A549 (cell line): ENCODE data around the gene TRPV6. TPM values are rescaled to one million over a fixed set of nuclear protein-coding genes. Genes with fewer than 3 reads are reported as not detected.

Experiments
- ATAC-seq, 2 experiments: fragments of 200-7000 bp in 1 of 2; fragments of >200 bp in 1 of 2; cut with Nextera tagmentation in 1 of 2; cut with Tn5 transposase in 1 of 2; 3 replicates each; pipeline versions ENCODE4 v1.8.0 to v1.9.1; 2018 to 2020; ENCODE audit warnings: mild to moderate bottlenecking in 1 of 2, moderate library complexity in 1 of 2
- CTCF ChIA-PET: fragments of 300-600 bp; sonication (Branson Sonifier 250); formaldehyde crosslinking; extraction: SDS; loops from one replicate; lab custom pipeline; 2021; ENCODE audit warnings: antibody characterized with exemption, inconsistent platforms; lab: Yijun Ruan, JAX
- POLR2A ChIA-PET: fragments of 350-600 bp; formaldehyde crosslinking; extraction: SDS; loops from one replicate; lab custom pipeline; 2021; ENCODE audit warnings: antibody characterized with exemption, inconsistent platforms; lab: Yijun Ruan, JAX
- DNase-seq, 2 experiments: peaks; one replicate each; pipeline versions ENCODE4 v3.0.0 to v3.0.0-alpha.2; 2011 to 2016; ENCODE audit warnings: low read depth in 1 of 2, low spot score in 1 of 2
- FAIRE-seq: peaks from 2 replicates; lab custom pipeline; 2011; peaks lifted over from hg19 to GRCh38; lab: Jason Lieb, UNC
- H3K27ac ChIP-seq, 2 experiments: fragments of >200 bp; sonication (Bioruptor Twin); formaldehyde crosslinking; 3 replicates each; pipeline ENCODE4 v1.5.1; 2016 to 2017
- H3K4me1 ChIP-seq: fragments of >200 bp; sonication (Bioruptor Twin); formaldehyde crosslinking; 3 replicates; pipeline ENCODE4 v1.6.1; 2016
- H3K4me2 ChIP-seq: fragments of >200 bp; sonication (Bioruptor Twin); formaldehyde crosslinking; 3 replicates; pipeline ENCODE4 v1.6.1; 2016
- H3K4me3 ChIP-seq: fragments of >200 bp; sonication (Bioruptor Twin); formaldehyde crosslinking; 3 replicates; pipeline ENCODE4 v1.5.1; 2016
- H3K9me3 ChIP-seq: fragments of >200 bp; sonication (Bioruptor Twin); formaldehyde crosslinking; 3 replicates; pipeline ENCODE4 v1.6.1; 2016
- ATOH8 ChIP-seq: fragments of 250-450 bp; sonication (Bioruptor Pico); IDR thresholded peaks from 2 replicates; pipeline ENCODE4 v1.5.0; 2020; ENCODE audit warnings: low read depth, mild to moderate bottlenecking, moderate library complexity
- CBX2 ChIP-seq: fragments of 200-600 bp; sonication (generic); IDR thresholded peaks from 2 replicates; pipeline ENCODE4 v1.6.1; 2016; ENCODE audit warnings: low read depth, mild to moderate bottlenecking, borderline replicate concordance
- CEBPB ChIP-seq, 2 experiments: fragments of >200 bp in 1 of 2; sonication (Bioruptor Twin) in 1 of 2; formaldehyde crosslinking in 1 of 2; IDR thresholded peaks; 2 replicates each; pipeline ENCODE4 v1.6.1; 2012 to 2016
- CHD4 ChIP-seq: fragments of 200-600 bp; sonication (generic); IDR thresholded peaks from 2 replicates; pipeline ENCODE4 v1.6.1; 2016; ENCODE audit warnings: antibody characterized with exemption, mild to moderate bottlenecking, borderline replicate concordance
- CTCF ChIP-seq: fragments of >200 bp; sonication (Bioruptor Twin); formaldehyde crosslinking; IDR thresholded peaks from 3 replicates; pipeline ENCODE4 v1.5.1; 2016
- EHF ChIP-seq: fragments of 250-450 bp; sonication (Bioruptor Pico); IDR thresholded peaks from 2 replicates; pipeline ENCODE4 v1.5.0; 2020; ENCODE audit warnings: mild to moderate bottlenecking
- EHMT2 ChIP-seq: fragments of 200-600 bp; sonication (generic); IDR thresholded peaks from 2 replicates; pipeline ENCODE4 v1.6.1; 2016; ENCODE audit warnings: antibody characterized with exemption, low read depth, mild to moderate bottlenecking, moderate library complexity
- ESRRA ChIP-seq: fragments of 150-350 bp; IDR thresholded peaks from 2 replicates; pipeline ENCODE4 v1.6.1; 2014; ENCODE audit warnings: mild to moderate bottlenecking, low read length, borderline replicate concordance
- FOSB ChIP-seq: fragments of 250-450 bp; sonication (Bioruptor Pico); IDR thresholded peaks from 2 replicates; pipeline ENCODE4 v1.5.0; 2020; ENCODE audit warnings: mild to moderate bottlenecking, moderate library complexity
- FOSL2 ChIP-seq, 2 experiments: fragments of 450-650 bp in 1 of 2; fragments of >200 bp in 1 of 2; sonication (Bioruptor Twin) in 1 of 2; formaldehyde crosslinking; IDR thresholded peaks; 2 replicates each; pipeline versions ENCODE4 v1.5.0 to v1.6.1; 2016 to 2020; ENCODE audit warnings: mild to moderate bottlenecking in 1 of 2, moderate library complexity in 1 of 2
- FOXS1 ChIP-seq: fragments of 250-450 bp; sonication (Bioruptor Pico); IDR thresholded peaks from 2 replicates; pipeline ENCODE4 v1.5.0; 2020; ENCODE audit warnings: mild to moderate bottlenecking, moderate library complexity
- GATA3 ChIP-seq: IDR thresholded peaks from 2 replicates; pipeline ENCODE4 v1.6.1; 2012; ENCODE audit warnings: borderline replicate concordance
- HMGXB4 ChIP-seq: fragments of 250-450 bp; sonication (Bioruptor Pico); IDR thresholded peaks from 2 replicates; pipeline ENCODE4 v1.5.0; 2021; ENCODE audit warnings: mild to moderate bottlenecking, moderate library complexity, borderline replicate concordance
- HOXB13 ChIP-seq: fragments of 250-450 bp; sonication (Bioruptor Pico); IDR thresholded peaks from 2 replicates; pipeline ENCODE4 v1.5.0; 2020; ENCODE audit warnings: low read depth, mild to moderate bottlenecking, moderate library complexity
- MAX ChIP-seq: IDR thresholded peaks from 2 replicates; pipeline ENCODE4 v1.6.1; 2012
- MYC ChIP-seq: IDR thresholded peaks from 2 replicates; pipeline ENCODE4 v1.6.1; 2012; ENCODE audit warnings: mild to moderate bottlenecking, inconsistent platforms, low read length, improper control_type of control experiment, borderline replicate concordance
- NR3C1 ChIP-seq: fragments of >200 bp; sonication (Bioruptor Twin); formaldehyde crosslinking; IDR thresholded peaks from 3 replicates; pipeline ENCODE4 v1.6.1; 2017
- POLR2A ChIP-seq: IDR thresholded peaks from 2 replicates; pipeline ENCODE4 v1.6.1; 2012; ENCODE audit warnings: mild to moderate bottlenecking, low read length
- RARB ChIP-seq: fragments of 250-450 bp; sonication (Bioruptor Pico); IDR thresholded peaks from 2 replicates; pipeline ENCODE4 v1.8.0; 2021; ENCODE audit warnings: mild to moderate bottlenecking, moderate library complexity
- SMC3 ChIP-seq: fragments of >200 bp; sonication (Bioruptor Twin); formaldehyde crosslinking; IDR thresholded peaks from 3 replicates; pipeline ENCODE4 v1.6.1; 2018; ENCODE audit warnings: inconsistent platforms
- SREBF2 ChIP-seq: fragments of 450-650 bp; IDR thresholded peaks from 2 replicates; pipeline ENCODE4 v1.6.1; 2014; ENCODE audit warnings: mild to moderate bottlenecking, moderate library complexity
- TFCP2L1 ChIP-seq: fragments of 250-450 bp; sonication (Bioruptor Pico); IDR thresholded peaks from 2 replicates; pipeline ENCODE4 v1.5.0; 2021; ENCODE audit warnings: mild to moderate bottlenecking
- TP53 ChIP-seq: fragments of 250-450 bp; sonication (Bioruptor Pico); IDR thresholded peaks from 2 replicates; pipeline ENCODE4 v1.5.0; 2021; ENCODE audit warnings: mild to moderate bottlenecking, moderate library complexity
- ZFP36 ChIP-seq: fragments of 450-650 bp; IDR thresholded peaks from 2 replicates; pipeline ENCODE4 v1.6.1; 2014; ENCODE audit warnings: borderline replicate concordance; ENCODE audit not compliant: partially characterized antibody
- WGBS: methylation state at CpG from one replicate; pipeline ENCODE4 v1.1.6; 2017; ENCODE audit errors: missing lambda C conversion rate; 5-methylcytosine and 5-hydroxymethylcytosine counted together
- polyA plus RNA-seq, 4 experiments: library from polyadenylated mRNA; depleted of rRNA in 3 of 4; stranded (reverse); fragments of >200 nt; fragmentation: RNase III in 1 of 4; extraction: RNeasy Plus Mini Kit Qiagen cat#74134 plus additional on column Dnase treatment in 1 of 4; gene quantifications; 2 replicates in 3 of 4; 3 replicates in 1 of 4; pipeline ENCODE4 v1.2.3, GENCODE V29; 2011 to 2017

TRPV6 gene
- polyA plus RNA-seq, 2 of the 4 experiments (the other 2 are of a cell fraction) = not detected

- ChIA-PET POLR2A (no interaction called here), CTCF (interaction anchor here (0.7 to 1.1 kb wide), 3 partner anchors 20 to 41 kb away, joined by 3 to 4 read pairs (median 4); no protein-coding TSS in a partner anchor)
- Histone ChIP-seq H3K9me3 (no peaks in the 10 kb centered on the region), H3K4me2 (no peak overlapping the region), H3K4me3 (no peak overlapping the region), H3K4me1 (no peaks in the 10 kb centered on the region), H3K27ac (no peak overlapping the region)
- ATAC-seq = no peak; a peak in 1 of 6 replicates
- TF ChIP-seq SMC3 = no peak
- no peak for TF ChIP-seq FOSB (CRISPR knock-in tag)
- TF ChIP-seq MAX = no peak
- no peak for TF ChIP-seq CEBPB (IDR thresholded peaks at IDR 0.05)
- no peak for TF ChIP-seq FOSL2 (IDR thresholded peaks at IDR 0.05)
- TF ChIP-seq FOSL2 (CRISPR knock-in tag; IDR thresholded peaks at IDR 0.05) = no peak
- no peak for TF ChIP-seq TFCP2L1
- no peak for TF ChIP-seq CTCF
- no peak for TF ChIP-seq CHD4
- no peak for TF ChIP-seq GATA3
- no peak for TF ChIP-seq FOXS1 (CRISPR knock-in tag)
- TF ChIP-seq TP53 (CRISPR knock-in tag) = no peak
- TF ChIP-seq MYC = no peak
- TF ChIP-seq HOXB13 (CRISPR knock-in tag) = no peak
- TF ChIP-seq, all 56 proteins: peak for 0
- DNase-seq = no peak
- WGBS = 14% methylated on average over 6 of the region's 6 CpGs
- FAIRE-seq = no peak
These were observed 52.1 kb downstream of the TRPV6 start for GRCh38 chr7:142833174-142834048.

- POLR2A ChIA-PET = no interaction called here
- H3K4me2 ChIP-seq = no peak overlapping the region
- H3K9me3 ChIP-seq = no peaks in the 10 kb centered on the region
- WGBS = 41% methylated on average over 2 of the region's 2 CpGs
- no peaks in the 10 kb centered on the region for H3K4me1 ChIP-seq
- DNase-seq = no peak
- CTCF ChIA-PET = interaction anchor here (0.8 to 1.1 kb wide), 2 partner anchors 22 to 40 kb away, joined by 3 to 4 read pairs; no protein-coding TSS in a partner anchor
- TF ChIP-seq ESRRA (no peak), SREBF2 (no peak), ZFP36 (no peak)
- no peak overlapping the region for H3K4me3 ChIP-seq
- no peak for ATAC-seq
- FAIRE-seq = no peak
- H3K27ac ChIP-seq = no peak overlapping the region
These were observed 53.1 kb downstream of the TRPV6 start for GRCh38 chr7:142832417-142832816.

- no peak overlapping the region for H3K4me3 ChIP-seq
- no peaks in the 10 kb centered on the region for H3K4me1 ChIP-seq
- peaks cover 6% of the 10 kb centered on the region; the same call in 2 of the 3 replicates for H3K9me3 ChIP-seq
- POLR2A ChIA-PET = no interaction called here
- no peak for FAIRE-seq
- H3K27ac ChIP-seq = no peak overlapping the region
- no peak overlapping the region for H3K4me2 ChIP-seq
- CTCF ChIA-PET = interaction anchor here (0.7 kb wide), 1 partner anchor 24 kb away, joined by 3 read pairs; no protein-coding TSS in a partner anchor
- 4% methylated on average over 1 of the region's 1 CpG for WGBS
- no peak for DNase-seq
- TF ChIP-seq MAX = no peak
- no peak for TF ChIP-seq HMGXB4 (CRISPR knock-in tag)
- no peak for TF ChIP-seq ATOH8
- TF ChIP-seq TFCP2L1 = no peak
- no peak for TF ChIP-seq SMC3
- TF ChIP-seq MYC = no peak
- no peak for TF ChIP-seq EHMT2
- TF ChIP-seq POLR2A = no peak
- TF ChIP-seq ESRRA = no peak
- no peak for TF ChIP-seq RARB (CRISPR knock-in tag)
- TF ChIP-seq FOSB (CRISPR knock-in tag) = no peak
- no peak for TF ChIP-seq NR3C1
- no peak for TF ChIP-seq EHF (CRISPR knock-in tag)
- TF ChIP-seq CBX2 = no peak
- ATAC-seq = no peak
These were observed 57.5 kb downstream of the TRPV6 start for GRCh38 chr7:142827951-142828500.
